COR-L47 (cell line): ENCODE data around the gene PRRG2.

Experiments used
- DNase-seq: peaks from one replicate; lab custom pipeline; 2025; lab: John Stamatoyannopoulos, UW

The PRRG2 gene

GRCh38 chr19:49640113-49640898, 59.2 kb downstream of the PRRG2 start, which contains the start of gene RRAS:
Gene RRAS (minus strand): TSS chr19:49640143. CDS start chr19:49640098, 45 bp downstream.
- peak; percentile 99 for DNase-seq
